ENCODE data around the gene NLRP12. TPM values are rescaled to one million over a fixed set of nuclear protein-coding genes. Genes with fewer than 3 reads are reported as not detected.
"Not testable (repeated sequence)": the region's sequence is repeated elsewhere in the genome, so short reads cannot be mapped to it uniquely, and the experiment has no call there.

The NLRP12 gene
- total RNA-seq, 4 donors from 2014 or later = 0.11 to 0.59 (median 0.27) TPM; not detected in 1

- no peaks in the 10 kb centered on the region for H3K36me3 ChIP-seq
- H3K4me1 ChIP-seq = no peaks in the 10 kb centered on the region
- no peak overlapping the region for H3K4me3 ChIP-seq (replicated peaks in 1 of 3)
- no peak for TF ChIP-seq POLR2A (IDR thresholded peaks at IDR 0.05)
- TF ChIP-seq CTCF (IDR thresholded peaks at IDR 0.05) = no peak
- H3K9me3 ChIP-seq = no peaks in the 10 kb centered on the region
- no peak for DNase-seq
- 59 to 67% methylated on average over 18 of the region's 18 CpGs for WGBS, 2 donors
- no peak overlapping the region for H3K27ac ChIP-seq
- H3K27me3 ChIP-seq = no peaks in the 10 kb centered on the region
- intact Hi-C loops (cut with DNase I) = no loop called here
Measured at GRCh38 chr19:53775524-53775923, 48.6 kb downstream of the NLRP12 start.

- H3K9me3 ChIP-seq; DNase-seq; H3K4me3 ChIP-seq (replicated peaks in 1 of 3); H3K27me3 ChIP-seq; intact Hi-C loops (cut with DNase I); H3K4me1 ChIP-seq; H3K36me3 ChIP-seq; H3K27ac ChIP-seq: not testable (repeated sequence)
- WGBS, 2 donors = 36 to 45% methylated on average over 7 of the region's 7 CpGs
Measured at GRCh38 chr19:53774491-53774890, 49.6 kb downstream of the NLRP12 start.

- Histone ChIP-seq H3K27me3 (no peaks in the 10 kb centered on the region), H3K4me1 (no peaks in the 10 kb centered on the region), H3K9me3 (no peaks in the 10 kb centered on the region), H3K4me3 (replicated peaks in 1 of 3) (no peak overlapping the region), H3K36me3 (no peaks in the 10 kb centered on the region), H3K27ac (no peak overlapping the region)
- DNase-seq = no peak
- intact Hi-C loops (cut with DNase I) = no loop called here
- TF ChIP-seq CTCF (IDR thresholded peaks at IDR 0.05) = no peak
- no peak for TF ChIP-seq POLR2A (IDR thresholded peaks at IDR 0.05)
- 29 to 34% methylated on average over 4 of the region's 4 CpGs for WGBS, 2 donors
Measured at GRCh38 chr19:53773999-53774398, 50.1 kb downstream of the NLRP12 start.

- Histone ChIP-seq H3K9me3 (no peaks in the 10 kb centered on the region), H3K4me1 (no peaks in the 10 kb centered on the region), H3K36me3 (no peaks in the 10 kb centered on the region), H3K4me3 (replicated peaks in 1 of 3) (no peak overlapping the region), H3K27ac (no peak overlapping the region), H3K27me3 (no peaks in the 10 kb centered on the region)
- peak; percentile 36 to 37 for DNase-seq
- intact Hi-C loops (cut with DNase I) = no loop called here
- 16 to 18% methylated on average over 5 of the region's 5 CpGs for WGBS, 2 donors
- TF ChIP-seq CTCF (IDR thresholded peaks at IDR 0.05) (peak; percentile 24 to 61 (median 54)), POLR2A (IDR thresholded peaks at IDR 0.05) (no peak)
Measured at GRCh38 chr19:53772943-53773342, 51.2 kb downstream of the NLRP12 start.

GRCh38 chr19:53771144-53771543 is 53.0 kb downstream of the NLRP12 start:
- no peaks in the 10 kb centered on the region for H3K27me3 ChIP-seq
- no peaks in the 10 kb centered on the region for H3K4me1 ChIP-seq
- 21 to 27% methylated on average over 4 of the region's 4 CpGs for WGBS, 2 donors
- no peak overlapping the region for H3K4me3 ChIP-seq (replicated peaks in 1 of 3)
- no peaks in the 10 kb centered on the region for H3K9me3 ChIP-seq
- H3K27ac ChIP-seq = no peak overlapping the region
- no peaks in the 10 kb centered on the region for H3K36me3 ChIP-seq
- intact Hi-C loops (cut with DNase I) = no loop called here
- TF ChIP-seq POLR2A (IDR thresholded peaks at IDR 0.05) (no peak), CTCF (IDR thresholded peaks at IDR 0.05) (no peak)
- DNase-seq = no peak

- H3K27me3 ChIP-seq; H3K4me1 ChIP-seq; intact Hi-C loops (cut with DNase I): not testable (repeated sequence)
Measured at GRCh38 chr19:53769696-53770309, 54.3 kb downstream of the NLRP12 start.

More at GRCh38 chr19:53769696-53770309, 54.3 kb downstream of the NLRP12 start:
- H3K27ac ChIP-seq; H3K9me3 ChIP-seq; H3K4me3 ChIP-seq (replicated peaks in 1 of 3); H3K36me3 ChIP-seq; DNase-seq: not testable (repeated sequence)
- 90% methylated on average over 10 to 12 of the region's 12 CpGs for WGBS, 2 donors
